AG09309 (cell line): ENCODE results near the gene AHDC1.

ENCODE experiments used
- DNase-seq: peaks from one replicate; pipeline ENCODE4 v3.0.0-alpha.2; 2010; ENCODE audit warnings: low read depth
- H3K4me3 ChIP-seq: 2 replicates; pipeline ENCODE4 v1.5.1; 2011; ENCODE audit warnings: mild to moderate bottlenecking, low read depth, low read length, moderate library complexity; ENCODE audit not compliant: control insufficient read depth
- TF ChIP-seq, protein P1 (sequence below): IDR thresholded peaks from 2 replicates; pipeline ENCODE4 v1.5.1; 2011; ENCODE audit warnings: mild to moderate bottlenecking, low read depth, low read length, inconsistent platforms; ENCODE audit not compliant: insufficient read depth, control insufficient read depth; ENCODE audit errors: missing control alignments

AHDC1 gene

DNA sequence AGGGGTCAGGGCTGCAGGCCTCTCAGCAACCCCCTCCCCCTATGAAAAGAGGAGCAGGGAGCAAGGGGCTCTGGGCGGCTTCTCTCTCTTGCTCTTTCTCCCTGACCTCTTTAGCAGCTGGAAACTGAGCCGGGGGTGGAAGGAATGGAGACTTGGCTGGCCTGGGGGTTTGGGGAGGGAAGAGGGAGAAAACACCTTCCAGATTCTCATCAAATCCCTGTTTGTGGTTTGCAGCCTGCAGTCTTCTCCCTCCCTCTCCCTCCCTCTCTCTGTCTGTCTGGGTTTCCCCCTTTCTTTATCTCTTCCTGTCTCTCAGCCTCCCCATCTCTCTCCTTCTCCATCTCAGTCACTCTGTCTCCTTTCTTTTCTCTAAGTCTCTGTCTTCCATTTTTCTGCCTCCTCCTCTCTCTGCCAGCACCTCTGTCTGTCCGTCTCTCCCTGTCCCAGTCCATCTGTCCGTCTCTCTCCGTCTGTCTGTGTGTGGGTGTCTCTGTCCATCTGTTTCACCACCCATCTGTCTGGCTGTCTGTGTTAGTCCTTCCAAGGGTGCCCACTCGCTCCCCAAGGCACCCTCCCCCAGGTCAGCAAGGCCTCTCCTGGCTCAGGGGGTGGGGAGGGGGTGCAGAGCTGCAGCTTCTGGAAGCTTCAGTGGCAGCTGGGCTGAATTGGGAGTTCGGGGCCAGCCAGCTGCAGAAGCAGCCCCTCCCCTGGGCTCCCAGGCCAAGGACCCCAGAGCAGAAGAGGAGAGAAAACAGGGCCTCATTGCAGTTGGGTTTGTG is 6.2 kb downstream of the AHDC1 start:
- DNase-seq = no peak
- no peak overlapping the region for H3K4me3 ChIP-seq
- TF ChIP-seq, protein P1, sequence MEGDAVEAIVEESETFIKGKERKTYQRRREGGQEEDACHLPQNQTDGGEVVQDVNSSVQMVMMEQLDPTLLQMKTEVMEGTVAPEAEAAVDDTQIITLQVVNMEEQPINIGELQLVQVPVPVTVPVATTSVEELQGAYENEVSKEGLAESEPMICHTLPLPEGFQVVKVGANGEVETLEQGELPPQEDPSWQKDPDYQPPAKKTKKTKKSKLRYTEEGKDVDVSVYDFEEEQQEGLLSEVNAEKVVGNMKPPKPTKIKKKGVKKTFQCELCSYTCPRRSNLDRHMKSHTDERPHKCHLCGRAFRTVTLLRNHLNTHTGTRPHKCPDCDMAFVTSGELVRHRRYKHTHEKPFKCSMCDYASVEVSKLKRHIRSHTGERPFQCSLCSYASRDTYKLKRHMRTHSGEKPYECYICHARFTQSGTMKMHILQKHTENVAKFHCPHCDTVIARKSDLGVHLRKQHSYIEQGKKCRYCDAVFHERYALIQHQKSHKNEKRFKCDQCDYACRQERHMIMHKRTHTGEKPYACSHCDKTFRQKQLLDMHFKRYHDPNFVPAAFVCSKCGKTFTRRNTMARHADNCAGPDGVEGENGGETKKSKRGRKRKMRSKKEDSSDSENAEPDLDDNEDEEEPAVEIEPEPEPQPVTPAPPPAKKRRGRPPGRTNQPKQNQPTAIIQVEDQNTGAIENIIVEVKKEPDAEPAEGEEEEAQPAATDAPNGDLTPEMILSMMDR = no peak

DNA sequence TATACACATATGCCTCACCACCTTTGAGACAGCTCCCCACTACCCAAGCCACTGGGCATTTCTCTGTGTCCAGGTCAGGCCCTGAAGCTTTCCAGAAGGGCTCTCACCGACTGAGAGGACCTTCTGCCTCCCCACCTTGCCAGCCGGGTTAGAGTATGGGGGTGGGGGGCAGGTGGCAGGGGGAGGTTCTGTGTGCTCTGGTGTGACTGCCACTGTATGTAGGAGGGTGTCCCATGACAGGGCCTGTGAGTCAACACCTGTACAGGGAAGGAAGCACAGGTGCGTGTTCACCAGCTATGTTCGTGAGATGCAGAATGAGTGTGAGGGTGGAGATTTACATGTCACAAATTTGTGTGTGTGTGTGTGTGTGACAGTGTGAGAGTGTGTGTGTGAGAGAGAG is 7.0 kb downstream of the AHDC1 start:
- TF ChIP-seq, protein P1 = no peak
- DNase-seq = no peak
- H3K4me3 ChIP-seq = no peak overlapping the region

DNA sequence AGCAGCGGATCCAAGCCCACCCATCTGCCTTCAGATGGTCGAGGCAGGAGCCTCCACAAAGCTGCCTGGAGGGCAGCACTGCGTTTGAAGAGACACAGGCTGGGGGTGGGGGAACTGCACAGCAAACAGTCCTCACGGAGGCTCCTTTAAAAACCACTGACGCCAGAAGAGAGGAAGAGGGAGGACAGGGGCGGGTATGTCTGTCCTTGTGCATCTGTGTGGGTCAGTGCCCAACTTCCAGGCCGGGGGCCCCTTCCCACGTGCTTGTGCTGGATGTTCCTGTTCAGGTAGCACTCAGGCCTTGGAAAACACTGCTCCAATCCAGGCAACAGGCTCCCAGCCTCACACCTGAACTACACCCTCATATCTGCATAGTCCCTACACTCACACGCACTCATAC is 7.7 kb downstream of the AHDC1 start:
- H3K4me3 ChIP-seq = no peak overlapping the region
- DNase-seq = no peak
- TF ChIP-seq, protein P1 = no peak

DNA sequence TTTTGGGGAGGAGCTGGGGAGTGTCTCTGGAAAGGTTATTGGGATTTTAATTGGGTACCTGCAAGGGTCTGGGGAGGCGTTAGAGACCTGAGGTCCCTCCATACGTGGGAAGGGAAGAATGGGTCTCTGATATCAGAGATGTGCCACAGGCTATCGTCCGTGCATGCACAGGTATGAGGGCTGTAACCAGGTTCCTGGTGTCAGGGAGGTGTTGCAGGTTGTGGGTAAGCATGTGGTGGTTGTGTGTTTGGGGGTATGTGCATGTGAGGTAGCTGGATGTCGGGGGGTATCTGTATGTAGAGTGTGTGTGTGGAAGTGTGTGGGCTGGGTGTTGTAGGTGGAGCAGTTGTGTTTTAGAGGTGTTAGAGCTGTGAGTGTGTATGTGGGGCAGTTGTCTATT is 8.3 kb downstream of the AHDC1 start:
- TF ChIP-seq, protein P1 = no peak
- H3K4me3 ChIP-seq = no peak overlapping the region
- DNase-seq = no peak

DNA sequence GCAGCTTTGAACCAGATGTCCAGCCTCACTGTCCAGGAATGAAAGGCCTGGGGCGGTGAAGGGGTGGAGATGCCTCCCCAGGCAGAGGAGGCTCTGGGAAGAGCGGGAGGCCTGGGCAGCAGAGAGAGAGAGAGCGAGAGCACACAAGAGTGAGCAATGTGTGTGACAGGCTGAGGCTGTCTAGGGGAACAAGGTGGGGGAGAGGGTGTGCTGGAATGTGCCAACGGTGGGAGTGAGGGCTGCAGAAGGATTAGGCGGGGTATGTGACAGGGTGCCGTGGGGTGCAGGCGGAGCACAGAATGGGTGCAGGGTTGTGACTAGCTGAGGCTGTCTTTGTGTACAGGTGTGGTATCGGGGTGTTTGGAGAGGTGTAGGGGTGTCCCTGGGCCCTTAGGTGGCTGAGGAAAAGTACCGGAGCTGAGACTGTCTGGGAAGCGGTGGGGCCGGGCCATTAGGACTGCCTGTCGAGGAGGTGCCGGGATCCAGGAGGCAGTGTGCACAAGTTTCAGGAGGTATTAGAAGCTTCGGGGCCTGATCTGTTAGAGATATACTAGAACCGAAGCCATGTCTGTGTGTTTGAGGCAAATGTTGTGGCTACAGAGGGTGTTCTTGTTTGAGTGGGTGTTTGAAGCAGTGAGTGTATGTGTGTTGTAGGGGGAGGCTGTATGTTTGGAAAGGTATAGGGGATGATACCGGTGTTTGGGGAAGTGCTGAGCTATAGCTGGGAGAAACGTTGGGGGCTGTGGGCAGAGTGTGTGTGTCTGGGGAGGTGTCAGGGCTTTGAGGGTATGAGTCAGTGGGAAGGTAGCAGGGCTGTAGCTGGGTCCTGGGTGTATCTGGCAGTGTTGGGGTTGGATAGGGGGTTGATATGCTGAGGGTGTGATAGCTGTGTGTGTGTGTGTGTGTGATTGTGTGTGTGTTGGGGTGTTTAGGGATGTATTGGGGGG is 9.1 kb downstream of the AHDC1 start:
- DNase-seq = no peak
- no peak overlapping the region for H3K4me3 ChIP-seq
- TF ChIP-seq, protein P1 = no peak

DNA sequence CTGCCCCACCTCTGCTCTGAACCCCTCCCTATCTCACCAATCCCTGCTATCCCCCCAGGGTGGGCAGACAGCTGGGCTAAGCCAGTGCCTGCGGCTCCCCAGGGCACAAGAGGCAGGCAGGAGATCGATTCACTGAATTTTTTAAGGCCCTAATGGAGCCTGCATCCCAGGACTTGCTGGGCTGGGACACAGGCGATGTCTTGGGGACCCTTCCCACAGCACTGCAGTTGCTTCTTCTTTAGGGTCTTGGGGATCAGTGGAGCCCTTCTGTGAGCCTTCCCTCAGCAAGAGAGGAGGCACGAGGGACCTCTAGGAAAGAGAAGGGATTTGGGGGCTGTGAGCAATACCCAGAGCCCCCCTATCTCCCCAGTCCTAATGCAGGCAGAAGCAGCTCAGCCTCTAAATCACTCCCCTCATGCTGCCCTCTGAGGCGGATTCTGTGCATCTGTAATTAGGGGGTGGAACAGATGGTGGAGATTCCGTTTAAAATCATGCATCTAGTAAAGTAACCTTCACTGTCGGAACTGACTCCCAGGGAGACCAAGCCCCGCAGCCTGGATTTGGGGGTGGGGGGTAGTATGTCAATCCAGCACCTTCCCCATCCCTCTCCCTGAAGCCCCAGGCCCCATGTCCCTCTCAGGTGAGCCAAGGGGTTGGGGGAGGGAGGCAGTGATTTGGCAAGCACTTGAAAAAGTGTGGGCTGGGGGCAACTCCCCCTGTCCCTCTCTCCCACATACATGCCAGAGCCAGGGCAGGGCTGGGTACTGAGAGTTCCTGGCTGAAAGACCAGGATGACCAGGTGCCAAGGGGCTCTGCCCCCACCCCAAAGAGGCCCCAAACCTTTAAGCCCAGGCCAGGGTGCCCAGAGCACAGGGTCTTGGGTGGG is 10.0 kb downstream of the AHDC1 start:
- no peak overlapping the region for H3K4me3 ChIP-seq
- TF ChIP-seq, protein P1 = no peak
- no peak for DNase-seq
